ENCODE data around the gene CIART.

Gene CIART

GRCh38 chr1:150261367-150261766 lies 21.0 kb upstream of the CIART start:
- TF ChIP-seq PPARA (CRISPR knock-in tag; IDR thresholded peaks at IDR 0.05; ENCODE audit: borderline replicate concordance): no peak
- TF ChIP-seq SNAI2 (CRISPR knock-in tag; IDR thresholded peaks at IDR 0.05): no peak
- no peak for TF ChIP-seq PATZ1 (CRISPR knock-in tag; IDR thresholded peaks at IDR 0.05; ENCODE audit: borderline replicate concordance)
- TF ChIP-seq CSRNP3 (CRISPR knock-in tag; IDR thresholded peaks at IDR 0.05): no peak
- no peak for TF ChIP-seq ESRRG (CRISPR knock-in tag; IDR thresholded peaks at IDR 0.05)
- TF ChIP-seq OSR1 (CRISPR knock-in tag; IDR thresholded peaks at IDR 0.05): no peak
- no peak for TF ChIP-seq ARNTL (CRISPR knock-in tag; IDR thresholded peaks at IDR 0.05; ENCODE audit: borderline replicate concordance, low read depth)
- TF ChIP-seq CSDC2 (CRISPR knock-in tag; IDR thresholded peaks at IDR 0.05): no peak
- no peak for TF ChIP-seq GLIS3 (CRISPR knock-in tag; IDR thresholded peaks at IDR 0.05)
- TF ChIP-seq BACH2 (CRISPR knock-in tag; IDR thresholded peaks at IDR 0.05; ENCODE audit: borderline replicate concordance): no peak
- no peak for TF ChIP-seq ISL1 (CRISPR knock-in tag; IDR thresholded peaks at IDR 0.05)
- TF ChIP-seq CREB5 (CRISPR knock-in tag; IDR thresholded peaks at IDR 0.05; ENCODE audit: low read depth): no peak
- no peak for TF ChIP-seq ZFP30 (CRISPR knock-in tag; IDR thresholded peaks at IDR 0.05)
- no peak for TF ChIP-seq TSHZ2 (CRISPR knock-in tag; IDR thresholded peaks at IDR 0.05)
- no peak for TF ChIP-seq ZNF8 (CRISPR knock-in tag; IDR thresholded peaks at IDR 0.05)
- no peak for ATAC-seq

GRCh38 chr1:150262388-150263320 lies 19.7 kb upstream of the CIART start:
- ATAC-seq: peak; percentile 2; the same call in 2 of the 3 replicates
- no peak for TF ChIP-seq ZNF565 (CRISPR knock-in tag; conservative IDR thresholded peaks at IDR 0.05; ENCODE audit: low read depth)
- no peak for TF ChIP-seq ZFP30 (CRISPR knock-in tag; IDR thresholded peaks at IDR 0.05)
- no peak for TF ChIP-seq ZFP3 (CRISPR knock-in tag; IDR thresholded peaks at IDR 0.05)
- TF ChIP-seq TCF4 (CRISPR knock-in tag; IDR thresholded peaks at IDR 0.05; ENCODE audit: borderline replicate concordance): no peak
- no peak for TF ChIP-seq CSDC2 (CRISPR knock-in tag; IDR thresholded peaks at IDR 0.05)
- TF ChIP-seq GLIS3 (CRISPR knock-in tag; IDR thresholded peaks at IDR 0.05): no peak
- TF ChIP-seq PPARA (CRISPR knock-in tag; IDR thresholded peaks at IDR 0.05; ENCODE audit: borderline replicate concordance): no peak
- TF ChIP-seq BACH2 (CRISPR knock-in tag; IDR thresholded peaks at IDR 0.05; ENCODE audit: borderline replicate concordance): no peak
- TF ChIP-seq CREB5 (CRISPR knock-in tag; IDR thresholded peaks at IDR 0.05; ENCODE audit: low read depth): no peak
- no peak for TF ChIP-seq ISL1 (CRISPR knock-in tag; IDR thresholded peaks at IDR 0.05)
- TF ChIP-seq CSRNP3 (CRISPR knock-in tag; IDR thresholded peaks at IDR 0.05): no peak
- no peak for TF ChIP-seq RARB (CRISPR knock-in tag; IDR thresholded peaks at IDR 0.05)
- no peak for TF ChIP-seq ESRRG (CRISPR knock-in tag; IDR thresholded peaks at IDR 0.05)
- TF ChIP-seq ZC3H10 (CRISPR knock-in tag; IDR thresholded peaks at IDR 0.05): no peak; the same call in 1 of the 2 replicates
- TF ChIP-seq ZNF70 (CRISPR knock-in tag; IDR thresholded peaks at IDR 0.05): no peak
- TF ChIP-seq SNAI2 (CRISPR knock-in tag; IDR thresholded peaks at IDR 0.05): no peak
